ENCODE results near the gene NTN3. TPM values are rescaled to one million over a fixed set of nuclear protein-coding genes. Genes with fewer than 3 reads are reported as not detected.
"Not testable (repeated sequence)": the region's sequence is repeated elsewhere in the genome, so short reads cannot be mapped to it uniquely, and the experiment has no call there.

NTN3 gene
- total RNA-seq, 1 donor from 2014 or later, result 17.9 TPM

DNA sequence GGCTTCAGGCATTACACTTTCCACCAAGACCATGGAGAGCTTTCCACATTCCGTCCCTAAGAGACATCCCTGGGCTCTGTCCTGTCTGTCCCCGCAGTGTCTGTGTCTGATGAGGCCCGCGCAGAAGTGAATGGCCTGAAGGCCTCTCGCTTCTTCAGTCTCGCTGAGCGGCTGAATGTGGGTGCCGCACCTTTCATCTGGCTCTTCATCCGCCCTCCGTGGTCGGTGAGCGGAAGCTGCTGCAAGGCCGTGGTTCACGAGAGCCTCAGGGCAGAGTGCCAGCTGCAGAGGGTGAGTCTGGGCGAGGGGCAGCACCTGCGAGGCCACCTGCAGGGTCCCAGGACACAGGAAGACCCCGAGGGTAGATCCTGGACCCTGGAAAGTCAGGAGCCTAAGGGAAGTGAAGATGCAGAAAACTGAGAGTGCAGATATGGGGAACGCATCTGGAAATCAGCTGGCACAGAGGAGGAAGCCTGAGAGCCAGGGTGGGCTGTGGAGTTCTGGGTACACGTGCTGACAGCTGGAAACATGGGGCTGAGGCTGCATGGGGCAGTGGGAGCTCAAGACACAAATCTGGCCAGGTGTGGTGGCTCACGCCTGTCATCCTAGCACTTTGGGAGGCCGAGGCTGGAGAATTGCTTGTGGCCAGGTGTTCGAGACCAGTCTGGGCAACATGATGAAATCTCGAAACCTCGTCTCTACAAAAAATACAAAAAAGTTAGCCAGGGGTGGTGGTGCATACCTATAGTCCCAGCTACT is 33.9 kb upstream of the NTN3 start:
- no peak for DNase-seq (ENCODE audit: low spot score in 2 of 2, unreplicated experiment in 2 of 2)
- TF ChIP-seq, protein P1, sequence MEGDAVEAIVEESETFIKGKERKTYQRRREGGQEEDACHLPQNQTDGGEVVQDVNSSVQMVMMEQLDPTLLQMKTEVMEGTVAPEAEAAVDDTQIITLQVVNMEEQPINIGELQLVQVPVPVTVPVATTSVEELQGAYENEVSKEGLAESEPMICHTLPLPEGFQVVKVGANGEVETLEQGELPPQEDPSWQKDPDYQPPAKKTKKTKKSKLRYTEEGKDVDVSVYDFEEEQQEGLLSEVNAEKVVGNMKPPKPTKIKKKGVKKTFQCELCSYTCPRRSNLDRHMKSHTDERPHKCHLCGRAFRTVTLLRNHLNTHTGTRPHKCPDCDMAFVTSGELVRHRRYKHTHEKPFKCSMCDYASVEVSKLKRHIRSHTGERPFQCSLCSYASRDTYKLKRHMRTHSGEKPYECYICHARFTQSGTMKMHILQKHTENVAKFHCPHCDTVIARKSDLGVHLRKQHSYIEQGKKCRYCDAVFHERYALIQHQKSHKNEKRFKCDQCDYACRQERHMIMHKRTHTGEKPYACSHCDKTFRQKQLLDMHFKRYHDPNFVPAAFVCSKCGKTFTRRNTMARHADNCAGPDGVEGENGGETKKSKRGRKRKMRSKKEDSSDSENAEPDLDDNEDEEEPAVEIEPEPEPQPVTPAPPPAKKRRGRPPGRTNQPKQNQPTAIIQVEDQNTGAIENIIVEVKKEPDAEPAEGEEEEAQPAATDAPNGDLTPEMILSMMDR (IDR thresholded peaks at IDR 0.05; ENCODE audit: unreplicated experiment), result no peak
- peaks cover 28% of the 10 kb centered on the region for H3K36me3 Mint-ChIP-seq

DNA sequence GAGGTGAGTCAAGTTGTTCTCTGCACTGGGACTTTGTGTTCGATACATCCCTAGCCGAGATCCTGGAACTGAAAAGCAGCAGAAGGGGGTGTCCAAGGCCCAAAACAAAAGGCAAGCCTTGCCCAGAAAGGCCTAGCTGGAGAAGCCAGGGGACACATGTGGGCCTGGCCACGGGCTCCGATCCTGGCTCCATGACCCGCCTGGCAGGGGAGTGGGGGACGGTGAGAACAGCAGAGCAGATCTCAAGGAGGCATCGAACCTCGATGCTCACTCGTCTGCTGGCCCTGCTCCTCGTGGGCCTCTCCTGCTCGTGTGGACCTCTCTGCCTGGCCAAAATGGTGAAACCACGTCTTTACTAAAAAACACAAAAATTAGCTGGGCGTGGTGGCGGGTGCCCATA is 33.0 kb upstream of the NTN3 start:
- Mint-ChIP-seq H3K9me3 (no peaks in the 10 kb centered on the region), H3K27ac (no peak overlapping the region), H3K27me3 (ENCODE audit: low read depth) (no peaks in the 10 kb centered on the region), H3K4me3 (no peak overlapping the region), H3K4me1 (no peaks in the 10 kb centered on the region), H3K36me3 (peaks cover 27% of the 10 kb centered on the region)
- TF ChIP-seq, protein P1 (IDR thresholded peaks at IDR 0.05; ENCODE audit: unreplicated experiment), result no peak
- DNase-seq (ENCODE audit: low spot score in 2 of 2, unreplicated experiment in 2 of 2), result no peak

More for the DNA sequence above, 33.9 kb upstream of the NTN3 start:
- Mint-ChIP-seq H3K9me3 (no peaks in the 10 kb centered on the region), H3K27ac (no peak overlapping the region), H3K4me1 (no peaks in the 10 kb centered on the region), H3K4me3 (no peak overlapping the region), H3K27me3 (ENCODE audit: low read depth) (no peaks in the 10 kb centered on the region)

DNA sequence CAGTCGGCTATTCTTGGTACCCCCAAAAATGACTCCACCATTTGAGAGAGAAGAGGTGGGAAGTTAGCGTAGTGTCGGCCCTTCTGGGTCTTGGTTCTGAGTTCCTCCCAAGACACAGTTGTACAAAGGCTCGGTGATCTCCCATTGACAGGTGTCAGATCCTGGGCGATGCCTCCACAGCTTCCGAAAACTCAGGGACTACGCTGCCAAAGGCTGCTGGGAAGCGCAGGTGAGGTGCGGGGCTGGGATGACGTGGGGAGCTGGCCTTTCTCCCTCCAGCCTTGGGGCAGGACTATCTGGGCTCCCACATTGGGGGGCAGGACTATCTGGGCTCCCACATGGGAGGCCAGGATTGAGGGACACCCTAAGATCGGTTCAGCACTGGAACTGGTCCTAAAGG is 31.5 kb upstream of the NTN3 start:
- H3K9me3 Mint-ChIP-seq, result no peaks in the 10 kb centered on the region
- no peaks in the 10 kb centered on the region for H3K27me3 Mint-ChIP-seq (ENCODE audit: low read depth)
- H3K4me3 Mint-ChIP-seq, result no peak overlapping the region
- H3K36me3 Mint-ChIP-seq, result peaks cover 24% of the 10 kb centered on the region
- no peaks in the 10 kb centered on the region for H3K4me1 Mint-ChIP-seq
- no peak overlapping the region for H3K27ac Mint-ChIP-seq
- TF ChIP-seq, protein P1 (IDR thresholded peaks at IDR 0.05; ENCODE audit: unreplicated experiment), result no peak
- no peak for DNase-seq (ENCODE audit: low spot score in 2 of 2, unreplicated experiment in 2 of 2)

GRCh38 chr16:2441143-2441804 is 29.8 kb upstream of the NTN3 start:
- H3K27me3 Mint-ChIP-seq (ENCODE audit: low read depth); H3K4me3 Mint-ChIP-seq; DNase-seq (ENCODE audit: low spot score in 2 of 2, unreplicated experiment in 2 of 2); H3K9me3 Mint-ChIP-seq; H3K27ac Mint-ChIP-seq; H3K4me1 Mint-ChIP-seq: not testable (repeated sequence)
- H3K36me3 Mint-ChIP-seq, result peaks cover 26% of the 10 kb centered on the region

GRCh38 chr16:2443555-2443954 is 27.5 kb upstream of the NTN3 start:
- no peak overlapping the region for H3K4me3 Mint-ChIP-seq
- TF ChIP-seq, protein P1 (IDR thresholded peaks at IDR 0.05; ENCODE audit: unreplicated experiment), result no peak
- peaks cover 28% of the 10 kb centered on the region for H3K36me3 Mint-ChIP-seq
- no peaks in the 10 kb centered on the region for H3K4me1 Mint-ChIP-seq
- H3K27ac Mint-ChIP-seq, result no peak overlapping the region
- DNase-seq (ENCODE audit: low spot score in 2 of 2, unreplicated experiment in 2 of 2), result no peak
- H3K9me3 Mint-ChIP-seq, result no peaks in the 10 kb centered on the region
- H3K27me3 Mint-ChIP-seq (ENCODE audit: low read depth), result no peaks in the 10 kb centered on the region

DNA sequence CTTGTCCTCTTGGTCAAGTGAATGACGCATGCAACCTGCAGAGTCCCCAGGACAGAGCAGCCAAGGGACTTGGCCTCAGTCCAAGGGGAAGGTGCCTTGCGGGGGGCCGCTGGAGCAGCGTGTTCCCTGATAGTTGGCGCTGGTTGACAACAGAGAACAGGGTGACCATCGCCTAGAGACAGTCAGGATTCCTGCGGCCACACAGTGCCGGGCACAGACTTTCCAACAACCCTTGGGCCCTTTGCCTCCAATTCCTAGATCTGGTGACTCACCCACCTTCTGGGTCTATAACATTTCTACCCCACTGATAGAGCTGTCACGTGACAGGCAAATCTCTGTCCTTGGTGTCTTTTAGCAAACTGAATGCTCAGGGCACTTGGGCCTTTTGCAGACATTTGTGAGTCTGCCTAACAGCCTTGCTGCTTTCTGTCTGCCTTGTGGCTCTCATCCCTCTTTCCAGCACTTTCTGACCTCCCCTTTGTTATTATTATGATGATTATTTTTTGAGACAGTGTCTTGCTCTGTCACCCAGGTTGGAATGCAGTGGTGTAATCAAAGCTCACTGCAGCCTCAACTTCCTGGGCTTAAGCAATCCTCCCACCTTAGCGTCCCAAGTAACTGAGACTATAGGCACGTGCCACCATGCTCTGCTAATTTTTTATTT is 23.0 kb upstream of the NTN3 start:
- no peak overlapping the region for H3K4me3 Mint-ChIP-seq
- no peaks in the 10 kb centered on the region for H3K27me3 Mint-ChIP-seq (ENCODE audit: low read depth)
- peaks cover 32% of the 10 kb centered on the region for H3K36me3 Mint-ChIP-seq
- no peak overlapping the region for H3K27ac Mint-ChIP-seq
- no peak for DNase-seq (ENCODE audit: low spot score in 2 of 2, unreplicated experiment in 2 of 2)
- H3K4me1 Mint-ChIP-seq, result no peaks in the 10 kb centered on the region
- TF ChIP-seq, protein P1 (IDR thresholded peaks at IDR 0.05; ENCODE audit: unreplicated experiment), result no peak
- no peaks in the 10 kb centered on the region for H3K9me3 Mint-ChIP-seq
